A549 treated with DMSO at 1 μM for 4 hours (cell line): ENCODE results near the gene OR14C36. TPM values are rescaled to one million over a fixed set of nuclear protein-coding genes. Genes with fewer than 3 reads are reported as not detected.

ENCODE experiments used
- total RNA-seq: library from RNA; stranded (reverse); fragments of 200-300 nt; extraction: Qiagen RNA extraction; gene quantifications from 5 replicates; pipeline ENCODE4 v1.2.3, GENCODE V29; 2022; ENCODE audit warnings: low read depth

The OR14C36 gene, protein sequence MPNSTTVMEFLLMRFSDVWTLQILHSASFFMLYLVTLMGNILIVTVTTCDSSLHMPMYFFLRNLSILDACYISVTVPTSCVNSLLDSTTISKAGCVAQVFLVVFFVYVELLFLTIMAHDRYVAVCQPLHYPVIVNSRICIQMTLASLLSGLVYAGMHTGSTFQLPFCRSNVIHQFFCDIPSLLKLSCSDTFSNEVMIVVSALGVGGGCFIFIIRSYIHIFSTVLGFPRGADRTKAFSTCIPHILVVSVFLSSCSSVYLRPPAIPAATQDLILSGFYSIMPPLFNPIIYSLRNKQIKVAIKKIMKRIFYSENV
- total RNA-seq = not detected in 5 replicates

DNA sequence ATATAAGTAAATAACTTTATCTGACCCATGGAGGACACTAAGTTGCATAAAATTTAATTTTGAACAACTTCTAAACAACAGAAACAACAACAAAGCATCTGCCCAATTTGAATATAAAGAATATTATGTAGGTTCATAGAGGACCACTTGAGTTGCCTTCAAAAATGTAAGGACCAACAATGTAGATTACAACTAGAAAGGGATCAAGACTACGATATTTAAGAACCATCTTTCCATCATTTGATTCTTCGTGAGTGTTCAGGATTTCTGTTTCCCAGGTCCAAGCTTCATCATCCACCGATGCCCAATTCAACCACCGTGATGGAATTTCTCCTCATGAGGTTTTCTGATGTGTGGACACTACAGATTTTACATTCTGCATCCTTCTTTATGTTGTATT lies at the start of gene OR14C36:
Gene OR14C36 (plus strand): TSS at position 301 of the 400 bp plus-strand sequence. CDS start 0 bp downstream, at position 301.

DNA sequence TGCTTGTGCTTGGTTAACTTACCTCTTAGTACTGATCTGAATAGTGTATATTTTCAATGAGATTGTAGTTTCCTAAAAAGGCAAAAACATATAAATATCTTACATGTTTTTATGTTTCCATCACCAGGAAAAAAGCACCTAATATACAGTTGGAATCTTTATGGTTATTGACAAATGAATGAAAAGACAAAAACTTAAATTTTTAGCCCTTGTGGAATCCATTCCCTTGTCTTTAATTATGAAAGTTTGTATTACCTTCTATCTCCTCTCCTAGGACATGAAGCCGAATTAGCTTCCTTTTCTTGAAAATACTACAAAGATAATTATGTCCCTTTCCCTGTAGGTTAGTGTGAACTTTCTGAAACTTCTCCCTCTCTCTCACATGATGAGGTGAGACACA lies 45.3 kb upstream of the OR14C36 start, which contains the start of gene OR2T12:
Gene OR2T12 (minus strand): TSS at position 101 of the 400 bp plus-strand sequence. CDS start 7,846 bp downstream, outside the sequence.

DNA sequence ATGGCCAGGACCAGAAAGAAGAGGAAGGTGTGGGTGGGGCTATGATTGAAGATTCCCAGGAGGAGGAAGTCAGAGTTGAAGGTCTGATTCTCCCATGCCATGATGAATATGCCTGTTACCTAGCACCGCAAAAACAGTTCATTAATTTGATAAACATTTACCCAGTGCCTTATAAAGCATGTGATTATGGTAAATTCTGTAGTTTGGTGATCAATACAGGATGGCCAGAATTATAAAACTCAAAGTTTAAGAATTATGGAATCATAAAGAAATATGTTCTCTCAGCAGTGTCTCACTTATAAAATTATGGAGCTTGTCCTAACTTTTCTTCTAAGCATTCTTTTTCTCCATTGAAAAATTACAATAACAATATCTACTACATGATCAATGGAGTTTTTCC lies 24.1 kb upstream of the OR14C36 start, which contains the start of gene OR2M7:
Gene OR2M7 (minus strand): TSS at position 101 of the 400 bp plus-strand sequence. CDS start 0 bp downstream, at position 101.

DNA sequence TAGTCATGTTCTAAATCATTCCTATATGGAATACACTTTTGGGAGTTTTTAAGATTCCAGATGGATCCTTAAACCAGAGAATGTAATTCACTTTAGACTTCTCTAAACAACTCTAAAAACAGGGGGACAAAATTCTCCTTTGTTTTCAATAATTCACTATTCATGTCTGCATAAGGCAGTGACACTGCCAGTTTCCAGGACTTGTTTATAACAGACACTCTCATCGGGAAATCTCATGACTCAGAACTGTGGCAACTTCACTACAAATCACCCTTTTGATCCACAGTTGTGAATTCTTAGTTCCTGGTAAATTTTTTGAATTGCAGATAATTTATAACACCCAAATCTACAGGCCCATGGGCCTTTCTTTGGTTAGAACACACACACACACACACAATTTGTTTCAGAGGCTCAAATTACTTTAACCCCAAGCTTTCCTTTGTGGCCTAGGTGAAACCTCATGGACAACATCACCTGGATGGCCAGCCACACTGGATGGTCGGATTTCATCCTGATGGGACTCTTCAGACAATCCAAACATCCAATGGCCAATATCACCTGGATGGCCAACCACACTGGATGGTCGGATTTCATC lies 12.6 kb downstream of the OR14C36 start, which contains the start of gene OR2T4:
Gene OR2T4 (plus strand): TSS at position 545 of the 595 bp plus-strand sequence. CDS start 0 bp downstream, at position 545.

DNA sequence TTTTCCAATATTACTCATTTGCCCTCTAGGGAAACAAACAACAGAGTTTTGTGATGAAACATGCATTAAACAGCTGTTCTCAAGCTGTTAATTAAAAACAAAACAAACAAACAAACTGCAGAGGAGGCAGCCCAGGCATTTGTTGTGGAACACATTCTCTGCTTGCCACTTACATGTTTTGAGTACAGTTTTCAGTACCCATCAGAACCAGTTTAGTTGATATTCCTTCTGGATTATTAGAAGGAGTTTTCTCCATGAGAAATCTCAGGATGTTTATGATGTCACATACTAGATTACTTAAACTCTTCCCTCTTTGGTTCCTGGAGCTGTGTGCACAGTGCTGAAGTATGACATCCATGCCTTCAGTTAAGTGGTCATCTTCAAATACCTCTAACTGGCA lies 26.9 kb downstream of the OR14C36 start, which contains the start of gene OR2T6:
Gene OR2T6 (plus strand): TSS at position 301 of the 400 bp plus-strand sequence. CDS start 11,863 bp downstream, outside the sequence.

Other genes starting within 250 kb of the OR14C36 start
- gene OR2M5, start 203.6 kb upstream of the OR14C36 start, total RNA-seq = not detected in 5 replicates
- gene OR2M2, start 174.0 kb upstream of the OR14C36 start, total RNA-seq = not detected in 5 replicates
- not detected in 5 replicates for gene OR2M3, start 151.5 kb upstream of the OR14C36 start, total RNA-seq
- gene OR2M4, start 117.4 kb upstream of the OR14C36 start, total RNA-seq = not detected in 5 replicates
- not detected in 5 replicates for gene OR2T33, start 70.8 kb upstream of the OR14C36 start, total RNA-seq
- not detected in 5 replicates for gene OR2T12, start 45.4 kb upstream of the OR14C36 start, total RNA-seq
- gene OR2M7, start 24.2 kb upstream of the OR14C36 start, total RNA-seq = not detected in 5 replicates
- not detected in 5 replicates for gene OR2T4, start 12.9 kb downstream of the OR14C36 start, total RNA-seq
- gene OR2T6, start 27.0 kb downstream of the OR14C36 start, total RNA-seq = not detected in 5 replicates
- not detected in 5 replicates for gene OR2T1, start 54.3 kb downstream of the OR14C36 start, total RNA-seq
- gene OR2T2, start 96.9 kb downstream of the OR14C36 start, total RNA-seq = not detected in 5 replicates
- gene OR2T3, start 124.6 kb downstream of the OR14C36 start, total RNA-seq = not detected in 5 replicates
- gene OR2T5, start 139.8 kb downstream of the OR14C36 start, total RNA-seq = not detected in 5 replicates
- gene OR2G6, start 159.3 kb downstream of the OR14C36 start, total RNA-seq = not detected in 5 replicates
- not detected in 5 replicates for gene OR2T29, start 214.0 kb downstream of the OR14C36 start, total RNA-seq
- not detected in 5 replicates for gene OR2T34, start 226.0 kb downstream of the OR14C36 start, total RNA-seq
- gene OR2T10, start 248.9 kb downstream of the OR14C36 start, total RNA-seq = not detected in 5 replicates